GM12892 (cell line): ENCODE data around the gene ASB18.

Experiments used
- POLR2A ChIP-seq: IDR thresholded peaks from 2 replicates; pipeline ENCODE4 v1.6.1; 2011; ENCODE audit warnings: low read depth, low read length, control low read depth
- POLR2AphosphoS5 ChIP-seq: IDR thresholded peaks from 2 replicates; pipeline ENCODE4 v1.6.1; 2011; ENCODE audit warnings: low read depth, low read length, control low read depth
- TAF1 ChIP-seq: IDR thresholded peaks from 2 replicates; pipeline ENCODE4 v1.6.1; 2011; ENCODE audit warnings: low read depth, mild to moderate bottlenecking, control low read depth, low read length, borderline replicate concordance

- TF ChIP-seq POLR2A = no peak
- no peak for TF ChIP-seq TAF1
- TF ChIP-seq POLR2AphosphoS5 = no peak
Measured at GRCh38 chr2:236162031-236162845, 102.0 kb downstream of the ASB18 start.
